DOHH2 (cell line): ENCODE data around the gene TWIST2.

Source experiments
- CTCF ChIP-seq: fragments of 200-600 bp; sonication (generic); IDR thresholded peaks from one replicate; pipeline ENCODE4 v1.5.1; 2014; ENCODE audit warnings: antibody characterized with exemption, mild to moderate bottlenecking, low read depth, low read length; ENCODE audit not compliant: poor library complexity, severe bottlenecking
- EZH2phosphoT487 ChIP-seq: fragments of 200-600 bp; sonication (generic); IDR thresholded peaks from 2 replicates; pipeline ENCODE4 v1.6.1; 2017; ENCODE audit warnings: borderline replicate concordance, mild to moderate bottlenecking, antibody characterized with exemption, low read length, moderate library complexity, mixed read lengths

DNA sequence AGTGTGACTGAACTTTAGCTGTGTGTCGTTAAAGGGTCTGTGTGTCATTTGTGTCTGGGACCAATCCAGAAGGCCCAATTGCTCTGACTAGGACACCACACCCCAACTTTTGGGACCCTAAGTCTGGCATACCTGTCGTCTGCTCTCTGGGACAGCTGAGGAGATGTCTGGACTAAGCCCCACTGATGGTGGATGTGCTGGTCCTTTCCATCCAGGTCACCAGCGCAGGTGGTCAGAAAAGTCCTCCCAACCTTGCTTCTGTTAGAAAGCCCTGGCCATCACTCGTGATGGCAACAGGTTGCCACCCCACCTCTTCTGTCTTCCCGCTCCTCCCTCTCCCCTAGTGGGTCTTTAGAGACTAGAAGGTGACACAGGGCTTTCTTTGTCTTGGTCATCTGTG lies 37.6 kb upstream of the TWIST2 start:
- no peak for TF ChIP-seq CTCF
- no peak for TF ChIP-seq EZH2phosphoT487
